GM15510 (cell line): ENCODE measurements around the gene WWTR1.

Source experiments
- POLR2A ChIP-seq: IDR thresholded peaks from 3 replicates; pipeline ENCODE4 v1.6.1; 2011; ENCODE audit warnings: borderline replicate concordance; ENCODE audit not compliant: insufficient read length; ENCODE audit errors: extremely low read depth

WWTR1 gene

DNA sequence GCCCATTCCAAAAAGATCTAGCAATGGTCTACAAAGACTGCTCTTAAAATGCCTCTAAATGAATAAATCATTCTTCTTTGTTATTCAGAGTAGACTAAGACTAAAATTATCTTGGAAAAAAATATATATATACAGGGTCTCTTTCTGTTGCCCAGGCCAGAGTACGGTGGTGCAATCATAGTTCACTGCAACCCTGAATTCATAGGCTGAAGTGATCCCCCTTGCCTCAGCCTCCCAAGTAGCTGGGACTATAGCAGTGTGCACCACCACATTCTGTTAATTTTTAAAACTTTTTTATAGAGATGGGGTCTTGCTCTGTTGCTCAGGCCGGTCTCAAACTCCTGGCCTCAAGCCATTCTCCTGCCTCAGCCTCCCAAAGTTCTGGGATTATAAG lies 18.7 kb downstream of the WWTR1 start:
- no peak for TF ChIP-seq POLR2A

DNA sequence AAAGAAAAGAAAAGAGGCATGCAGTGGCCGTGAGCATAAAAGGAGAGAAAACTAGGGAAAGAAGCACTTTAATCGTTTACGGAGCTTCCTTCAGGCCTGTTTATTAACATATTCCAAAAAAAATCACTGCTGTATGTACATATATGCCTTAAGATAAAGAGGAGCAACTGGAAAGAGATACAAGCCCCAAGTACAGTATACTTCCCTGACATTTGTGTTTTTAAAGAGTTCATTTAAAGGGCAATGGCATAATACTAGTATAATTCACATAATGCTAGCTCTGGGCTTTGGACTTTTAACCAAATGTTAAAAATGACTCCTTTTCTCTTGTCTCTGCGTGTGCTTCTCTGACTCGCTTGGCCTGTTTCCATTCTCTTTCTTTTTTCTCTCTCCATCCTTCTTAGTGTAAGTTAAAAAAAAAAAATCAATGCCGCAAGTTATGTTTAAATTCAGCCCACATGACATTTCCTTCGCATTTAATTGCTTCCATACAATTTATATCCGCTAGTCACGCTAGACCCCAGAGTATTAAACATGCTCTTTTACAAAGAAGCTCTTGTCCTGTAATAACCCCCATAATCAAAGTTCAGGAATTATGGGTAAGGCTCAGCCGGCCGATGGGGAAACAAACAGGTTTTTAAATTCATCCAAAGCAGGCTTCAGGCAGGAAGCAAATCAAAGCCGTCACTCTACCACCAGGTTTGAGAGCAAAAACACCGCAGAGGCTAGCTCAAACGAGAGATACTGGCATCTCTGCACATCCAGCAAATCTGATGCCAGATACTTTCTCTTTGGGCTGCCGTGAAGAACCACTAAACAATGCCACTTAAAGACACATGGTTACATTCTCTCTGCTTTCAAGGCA lies 19.4 kb downstream of the WWTR1 start:
- no peak for TF ChIP-seq POLR2A

GRCh38 chr3:149635396-149635795 lies 22.4 kb downstream of the WWTR1 start:
- no peak for TF ChIP-seq POLR2A

- no peak for TF ChIP-seq POLR2A
Observed at GRCh38 chr3:149634573-149634972, 23.3 kb downstream of the WWTR1 start.

DNA sequence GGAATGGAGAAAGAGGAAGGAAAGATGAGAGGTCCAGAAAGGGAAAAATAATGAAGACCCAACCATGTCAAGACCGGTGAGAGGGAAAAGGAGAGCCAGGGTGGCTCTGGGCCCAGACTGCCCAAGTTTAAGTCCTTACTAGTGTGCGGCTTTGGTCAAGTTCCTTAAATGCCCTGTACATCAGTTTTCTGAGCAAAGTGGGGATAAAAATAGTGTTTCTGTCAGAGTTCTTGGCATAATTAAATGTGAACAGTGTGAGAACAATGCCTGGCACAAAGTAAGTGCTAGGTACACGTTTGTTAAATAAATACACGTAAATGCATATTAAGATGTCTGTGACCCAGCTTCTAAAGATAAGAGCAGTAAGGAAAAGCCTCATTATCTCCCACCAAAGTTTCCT lies 23.8 kb downstream of the WWTR1 start:
- TF ChIP-seq POLR2A: no peak

GRCh38 chr3:149632225-149632624 lies 25.6 kb downstream of the WWTR1 start:
- TF ChIP-seq POLR2A: no peak

- no peak for TF ChIP-seq POLR2A
Observed at GRCh38 chr3:149630806-149631205, 27.0 kb downstream of the WWTR1 start.

DNA sequence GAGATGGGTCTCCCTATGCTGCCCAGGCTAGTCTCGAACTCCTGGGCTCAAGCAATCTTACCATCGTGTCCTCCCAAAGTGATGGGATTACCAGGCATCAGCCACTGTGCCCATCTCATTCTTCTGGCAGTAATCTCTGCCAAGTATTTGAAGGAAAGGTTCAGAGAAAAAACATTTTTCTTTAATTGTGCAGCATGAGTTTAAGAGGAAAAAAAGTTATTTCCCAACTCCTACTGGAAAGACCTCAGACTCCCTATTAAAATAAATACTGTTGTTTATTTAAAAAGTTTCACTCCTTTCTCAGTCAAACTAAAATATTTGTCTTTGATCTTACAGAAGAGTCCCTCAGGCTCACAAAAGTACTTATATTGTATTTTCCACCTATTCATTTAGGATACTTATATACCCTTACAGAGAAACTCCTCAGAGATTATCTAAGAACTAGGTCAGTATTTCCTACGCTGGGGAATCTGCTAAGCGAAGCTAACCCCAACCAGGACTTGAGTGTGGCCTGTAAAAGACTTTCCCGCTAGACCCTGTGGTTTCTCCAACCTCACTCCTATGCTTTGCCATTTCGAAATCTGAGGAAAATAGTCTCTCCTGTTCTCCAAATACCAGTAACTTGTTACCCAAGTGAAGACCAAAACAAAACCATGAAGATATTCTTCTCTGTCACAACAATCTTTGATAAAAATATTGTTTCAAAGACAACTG lies 28.7 kb downstream of the WWTR1 start:
- TF ChIP-seq POLR2A: no peak

DNA sequence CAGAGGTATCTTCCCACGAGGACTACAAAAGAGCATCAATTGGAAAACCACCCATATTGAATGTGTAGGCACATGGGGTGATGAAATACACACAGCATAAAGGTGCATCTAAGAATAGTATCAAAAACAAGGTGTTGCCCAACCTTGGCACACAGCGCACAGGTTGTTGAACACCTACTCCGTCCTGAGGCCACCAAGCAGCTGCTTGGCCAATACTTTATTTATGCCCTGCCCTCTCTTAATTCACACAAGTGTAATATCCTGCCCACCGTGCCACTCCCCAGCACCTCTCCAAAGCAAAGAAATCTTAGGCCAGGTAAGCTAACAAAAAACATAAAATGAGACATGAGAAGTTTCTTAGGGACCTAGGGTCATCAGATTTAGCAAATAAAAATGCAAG lies 31.2 kb downstream of the WWTR1 start:
- TF ChIP-seq POLR2A: no peak

GRCh38 chr3:149625795-149626194 lies 32.0 kb downstream of the WWTR1 start:
- TF ChIP-seq POLR2A: no peak

- TF ChIP-seq POLR2A: no peak
Observed at GRCh38 chr3:149623824-149624223, 34.0 kb downstream of the WWTR1 start.

- no peak for TF ChIP-seq POLR2A
Observed at GRCh38 chr3:149621218-149622005, 36.4 kb downstream of the WWTR1 start.

- TF ChIP-seq POLR2A: no peak
Observed at GRCh38 chr3:149620291-149621020, 37.4 kb downstream of the WWTR1 start.

DNA sequence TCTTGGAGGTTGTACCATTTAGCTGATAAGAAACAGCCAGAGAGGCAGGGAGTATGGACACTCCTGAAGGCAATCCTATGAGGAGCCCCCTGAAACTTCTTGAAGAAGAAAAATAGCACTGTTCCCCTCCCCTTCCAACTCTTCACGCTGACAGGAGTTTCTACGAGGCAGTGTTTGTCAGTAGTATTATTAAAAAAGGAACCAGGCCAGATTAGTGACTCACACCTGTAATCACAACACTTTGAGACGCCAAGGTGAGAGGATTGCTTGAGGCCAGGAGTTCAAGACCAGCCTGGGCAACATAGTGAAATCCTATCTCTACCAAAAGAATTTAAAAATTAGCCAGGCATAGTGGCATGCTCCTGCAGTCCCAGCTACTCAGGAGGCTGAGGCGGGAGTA lies 38.7 kb downstream of the WWTR1 start:
- TF ChIP-seq POLR2A: no peak

DNA sequence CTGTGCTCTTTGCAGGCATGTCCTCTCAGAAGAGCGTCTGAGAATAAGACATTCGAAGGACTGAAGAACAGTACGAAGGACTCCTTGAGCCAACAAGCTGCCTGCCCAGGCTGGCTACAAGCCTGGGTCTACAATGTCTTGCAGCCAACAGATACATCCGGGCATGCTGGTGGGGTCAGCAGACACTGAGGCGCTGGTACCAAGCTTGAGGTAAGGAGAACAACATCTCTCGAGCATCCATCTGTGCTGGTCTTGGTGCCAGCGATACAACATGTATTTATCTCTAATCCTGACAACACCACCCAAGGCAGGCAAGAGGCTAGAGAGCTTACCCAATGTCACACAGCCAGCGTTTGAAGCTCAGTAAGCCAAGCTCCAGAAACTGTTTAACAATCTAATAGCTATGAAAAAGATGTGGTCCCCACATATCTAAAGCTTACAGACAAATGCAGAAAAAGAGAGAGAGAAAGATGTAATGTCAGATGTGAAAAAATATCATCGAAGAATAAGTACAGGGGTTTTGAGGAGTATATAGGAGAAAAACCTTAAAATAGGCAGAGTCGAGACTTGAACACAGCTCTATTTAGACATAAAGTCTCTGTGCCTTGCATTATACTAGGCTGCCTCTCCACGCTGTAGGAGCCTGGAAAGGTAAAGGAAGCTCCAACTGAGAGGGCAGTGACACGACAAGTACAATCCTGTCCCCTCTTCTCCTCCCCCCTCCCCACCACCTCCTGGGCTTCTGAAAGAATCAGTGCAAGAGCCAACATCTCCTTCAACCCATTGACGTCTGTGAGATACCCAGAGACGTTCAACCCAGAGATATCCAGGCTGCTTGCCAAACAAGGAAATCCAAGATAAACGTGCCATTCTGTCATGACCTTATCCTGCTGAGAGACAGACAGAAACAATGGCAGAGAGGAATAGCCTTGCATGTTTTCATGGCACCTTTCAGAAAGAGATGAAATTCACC lies 39.4 kb downstream of the WWTR1 start:
- no peak for TF ChIP-seq POLR2A
